Suprapubic skin (tissue), 4 donors: ENCODE results near the gene CABP4. TPM values are rescaled to one million over a fixed set of nuclear protein-coding genes. Genes with fewer than 3 reads are reported as not detected.

Source experiments
- DNase-seq, 2 donors: peaks; one replicate each; pipeline ENCODE4 v3.0.0-alpha.2; 2019; ENCODE audit warnings: low spot score in 2 of 2
- H3K27ac ChIP-seq: fragments of 200-600 bp; sonication (generic); one replicate; pipeline ENCODE4 v1.5.1; 2019
- H3K27me3 ChIP-seq: fragments of 200-600 bp; sonication (generic); one replicate; pipeline ENCODE4 v1.5.1; 2019
- H3K36me3 ChIP-seq: fragments of 200-600 bp; sonication (generic); one replicate; pipeline ENCODE4 v1.5.1; 2019
- H3K4me1 ChIP-seq: fragments of 200-600 bp; sonication (generic); one replicate; pipeline ENCODE4 v1.5.1; 2019
- H3K4me3 ChIP-seq: fragments of 200-600 bp; sonication (generic); one replicate; pipeline ENCODE4 v1.5.1; 2019; ENCODE audit warnings: mild to moderate bottlenecking
- H3K9me3 ChIP-seq: fragments of 200-600 bp; sonication (generic); one replicate; pipeline ENCODE4 v1.5.1; 2019
- CTCF ChIP-seq, 2 donors: fragments of 200-600 bp in 1 of 2; fragments of 450-650 bp in 1 of 2; sonication (generic) in 1 of 2; IDR thresholded peaks; one replicate each; pipeline ENCODE4 v1.5.1; 2016 to 2019; ENCODE audit warnings: antibody characterized with exemption in 2 of 2, mild to moderate bottlenecking in 1 of 2, moderate library complexity in 1 of 2
- EP300 ChIP-seq: sonication (generic); formaldehyde crosslinking; IDR thresholded peaks from one replicate; pipeline ENCODE4 v1.6.1; 2017; ENCODE audit warnings: antibody characterized with exemption
- POLR2A ChIP-seq, 2 donors: fragments of 450-650 bp; IDR thresholded peaks; one replicate each; pipeline ENCODE4 v1.6.1; 2017; ENCODE audit warnings: antibody characterized with exemption in 2 of 2, mild to moderate bottlenecking in 2 of 2, moderate library complexity in 2 of 2
- POLR2AphosphoS5 ChIP-seq, 3 donors: sonication (generic); formaldehyde crosslinking; IDR thresholded peaks; one replicate each; pipeline ENCODE4 v1.6.1; 2017; ENCODE audit warnings: antibody characterized with exemption in 3 of 3
- WGBS: methylation state at CpG from one replicate; pipeline ENCODE4 v1.1.5; 2018; 5-methylcytosine and 5-hydroxymethylcytosine counted together
- total RNA-seq, 4 donors: library from RNA; depleted of rRNA; stranded (reverse); fragments of >200 nt; gene quantifications; one replicate each; pipeline ENCODE4 v1.1.0, GENCODE V29; 2016

CABP4 gene
- total RNA-seq, 4 donors from 2014 or later = 0.38 to 2.5 (median 0.72) TPM; not detected in 1

- peaks cover 5% of the 10 kb centered on the region for H3K27me3 ChIP-seq
- 73% methylated on average over 5 of the region's 21 CpGs for WGBS
- no peak for DNase-seq
- no peaks in the 10 kb centered on the region for H3K9me3 ChIP-seq
- H3K36me3 ChIP-seq = no peaks in the 10 kb centered on the region
- peak overlapping the region; percentile 87 for H3K4me3 ChIP-seq
- H3K4me1 ChIP-seq = peaks cover 70% of the 10 kb centered on the region
- no peak for TF ChIP-seq CTCF (IDR thresholded peaks at IDR 0.05)
- TF ChIP-seq POLR2A (IDR thresholded peaks at IDR 0.05) = no peak
- no peak for TF ChIP-seq POLR2AphosphoS5 (IDR thresholded peaks at IDR 0.05)
- H3K27ac ChIP-seq = peak overlapping the region; percentile 38
Measured at GRCh38 chr11:67419325-67420049, 35.7 kb upstream of the CABP4 start.

DNA sequence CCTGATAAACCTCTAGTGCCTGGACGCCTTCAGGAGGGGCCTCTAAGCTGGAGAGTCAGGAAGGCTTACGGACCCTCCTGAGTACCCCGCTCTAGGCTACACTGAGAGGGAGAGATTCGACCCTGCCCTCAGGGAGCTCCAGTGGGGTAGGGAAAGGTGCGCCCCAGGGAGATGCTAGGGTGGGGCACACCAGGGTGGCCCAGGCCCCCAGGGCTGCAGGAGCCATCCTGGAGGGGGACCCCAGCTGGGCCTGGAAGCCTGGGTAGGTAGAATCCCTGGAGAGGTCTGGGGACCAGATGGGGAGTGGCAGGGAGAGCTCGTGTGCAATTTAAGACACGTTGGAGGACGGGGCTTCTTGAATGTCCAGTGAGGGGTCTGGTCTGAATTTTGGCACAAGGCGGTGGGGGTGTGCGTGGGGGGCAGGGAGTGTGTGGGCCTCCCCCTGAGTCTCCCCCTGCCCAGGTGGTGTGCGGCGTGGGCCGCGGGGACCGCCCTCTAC lies 35.0 kb upstream of the CABP4 start:
- DNase-seq = no peak
- peak overlapping the region; percentile 87 for H3K4me3 ChIP-seq

DNA sequence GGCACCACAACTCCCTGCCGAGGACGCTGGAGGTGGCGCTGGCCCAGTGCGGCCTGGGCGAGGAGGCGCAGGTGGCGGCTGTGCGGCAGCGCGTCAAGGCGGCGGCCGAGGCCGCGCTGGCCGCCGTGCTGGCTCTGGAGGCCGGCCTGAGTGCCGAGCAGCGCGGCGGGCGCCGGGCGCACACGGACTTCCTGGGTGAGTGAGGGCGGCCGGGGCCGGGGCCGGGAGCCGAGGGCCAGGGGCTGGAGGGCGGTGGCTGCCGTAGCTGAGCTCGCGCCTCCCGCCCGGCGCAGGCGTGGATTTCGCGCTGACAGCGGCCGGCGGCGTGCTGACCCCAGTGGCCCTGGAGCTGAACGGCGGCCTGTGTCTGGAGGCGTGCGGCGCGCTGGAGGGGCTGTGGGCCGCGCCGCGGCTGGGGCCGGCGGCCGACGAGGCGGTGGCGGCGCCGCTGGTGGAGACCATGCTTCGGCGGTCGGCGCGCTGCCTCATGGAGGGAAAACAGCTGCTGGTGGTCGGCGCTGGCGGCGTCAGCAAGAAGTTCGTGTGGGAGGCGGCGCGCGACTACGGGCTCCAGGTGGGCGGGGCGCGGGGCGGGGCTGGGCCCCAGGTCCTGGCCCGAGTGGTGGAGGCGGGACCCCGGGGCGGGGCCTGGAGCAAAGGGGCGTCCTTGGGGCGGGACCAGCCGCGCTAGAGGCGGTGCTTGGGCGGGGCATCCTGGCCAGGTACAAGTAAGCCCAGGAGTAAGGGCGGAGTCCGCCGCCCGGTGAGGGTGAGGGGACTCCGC lies 34.3 kb upstream of the CABP4 start:
- WGBS = no CpG with 5 or more reads among the region's 97 CpGs

More for the DNA sequence above, 35.0 kb upstream of the CABP4 start:
- TF ChIP-seq POLR2A (IDR thresholded peaks at IDR 0.05) (no peak), POLR2AphosphoS5 (IDR thresholded peaks at IDR 0.05) (no peak), EP300 (no peak)
- peak overlapping the region; percentile 94 for H3K27ac ChIP-seq
- WGBS = 31% methylated on average over 6 of the region's 15 CpGs
- H3K9me3 ChIP-seq = no peaks in the 10 kb centered on the region
- peaks cover 66% of the 10 kb centered on the region for H3K4me1 ChIP-seq
- H3K27me3 ChIP-seq = no peaks in the 10 kb centered on the region
- no peaks in the 10 kb centered on the region for H3K36me3 ChIP-seq

GRCh38 chr11:67421430-67422031 lies 33.6 kb upstream of the CABP4 start:
- H3K36me3 ChIP-seq = no peaks in the 10 kb centered on the region
- no peak for TF ChIP-seq POLR2A (IDR thresholded peaks at IDR 0.05)
- TF ChIP-seq POLR2AphosphoS5 (IDR thresholded peaks at IDR 0.05) = no peak
- no peak for TF ChIP-seq EP300
- TF ChIP-seq CTCF (IDR thresholded peaks at IDR 0.05) = no peak
- H3K4me3 ChIP-seq = peak overlapping the region; percentile 87
- H3K9me3 ChIP-seq = no peaks in the 10 kb centered on the region
- H3K4me1 ChIP-seq = peaks cover 52% of the 10 kb centered on the region
- H3K27me3 ChIP-seq = no peaks in the 10 kb centered on the region
- H3K27ac ChIP-seq = peak overlapping the region; percentile 94
- 69% methylated on average over 22 of the region's 22 CpGs for WGBS
- no peak for DNase-seq

More for the DNA sequence above, 34.3 kb upstream of the CABP4 start:
- no peaks in the 10 kb centered on the region for H3K9me3 ChIP-seq
- DNase-seq = peak; percentile 97 to 98
- peaks cover 59% of the 10 kb centered on the region for H3K4me1 ChIP-seq
- H3K36me3 ChIP-seq = no peaks in the 10 kb centered on the region
- peak overlapping the region; percentile 94 for H3K27ac ChIP-seq
- H3K4me3 ChIP-seq = peak overlapping the region; percentile 87
- H3K27me3 ChIP-seq = no peaks in the 10 kb centered on the region
- TF ChIP-seq POLR2AphosphoS5 (IDR thresholded peaks at IDR 0.05) = no peak
- TF ChIP-seq POLR2A (IDR thresholded peaks at IDR 0.05) = no peak
- no peak for TF ChIP-seq CTCF (IDR thresholded peaks at IDR 0.05)
- no peak for TF ChIP-seq EP300

DNA sequence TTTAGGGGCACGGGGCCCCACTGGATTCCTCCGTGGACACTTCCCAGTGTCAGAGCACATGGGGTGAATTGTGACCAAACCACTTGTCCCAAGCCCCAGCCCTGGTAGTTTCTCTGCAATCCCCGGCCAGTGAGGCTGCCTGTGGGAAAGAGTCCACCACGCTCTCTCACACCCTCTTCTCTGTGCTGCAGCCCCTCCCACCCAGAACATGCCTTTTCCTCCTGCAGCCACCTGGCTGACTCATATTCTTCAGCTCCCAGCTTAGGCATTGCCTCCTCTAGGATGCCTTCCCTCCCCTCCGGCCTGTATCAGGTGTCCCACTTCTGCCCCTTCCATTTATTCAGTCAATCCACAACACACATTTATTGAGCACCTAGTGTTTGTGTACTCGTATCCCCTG lies 32.3 kb upstream of the CABP4 start:
- H3K4me1 ChIP-seq = peaks cover 47% of the 10 kb centered on the region
- TF ChIP-seq POLR2AphosphoS5 (IDR thresholded peaks at IDR 0.05) = no peak
- no peak for TF ChIP-seq EP300
- TF ChIP-seq POLR2A (IDR thresholded peaks at IDR 0.05) = no peak
- no peak for TF ChIP-seq CTCF (IDR thresholded peaks at IDR 0.05)
- no peak overlapping the region for H3K4me3 ChIP-seq
- H3K27me3 ChIP-seq = no peaks in the 10 kb centered on the region
- no peak overlapping the region for H3K27ac ChIP-seq
- 56% methylated on average over 6 of the region's 6 CpGs for WGBS
- no peaks in the 10 kb centered on the region for H3K9me3 ChIP-seq
- DNase-seq = no peak
- H3K36me3 ChIP-seq = no peaks in the 10 kb centered on the region
